Peyer's patch (tissue), 4 donors: ENCODE measurements around the gene ZNF692. TPM values are rescaled to one million over a fixed set of nuclear protein-coding genes. Genes with fewer than 3 reads are reported as not detected.
A peak's percentile ranks its signal among the peaks of the same experiment; 100 is the strongest.

Experiments used
- DNase-seq, 3 donors: peaks; one replicate each; pipeline ENCODE4 v3.0.0-alpha.2; 2017 to 2019
- H3K27ac ChIP-seq, 4 donors: fragments of 200-600 bp; sonication (generic); one replicate each; pipeline ENCODE4 v1.5.1; 2016 to 2019
- H3K27me3 ChIP-seq, 2 donors: fragments of 200-600 bp; sonication (generic); one replicate each; pipeline ENCODE4 v1.5.1; 2019
- H3K36me3 ChIP-seq, 3 donors: fragments of 200-600 bp; sonication (generic); one replicate each; pipeline ENCODE4 v1.5.1; 2016 to 2019
- H3K4me1 ChIP-seq, 4 donors: fragments of 200-600 bp; sonication (generic); one replicate each; pipeline ENCODE4 v1.5.1; 2016 to 2019
- H3K4me3 ChIP-seq, 4 donors: fragments of 200-600 bp; sonication (generic); 1 replicate in 3 of 4; 2 replicates in 1 of 4; pipeline ENCODE4 v1.5.1; 2016 to 2019; ENCODE audit warnings: mild to moderate bottlenecking in 1 of 4
- H3K9me3 ChIP-seq, 4 donors: fragments of 200-600 bp; sonication (generic); one replicate each; pipeline ENCODE4 v1.5.1; 2016 to 2019; ENCODE audit warnings: mild to moderate bottlenecking in 1 of 4
- CTCF ChIP-seq, 6 experiments: fragments of 450-650 bp in 4 of 6; fragments of 200-600 bp in 2 of 6; sonication (generic) in 1 of 6; IDR thresholded peaks; one replicate each; pipeline ENCODE4 v1.5.1; 2017 to 2019; ENCODE audit warnings: antibody characterized with exemption in 6 of 6, mild to moderate bottlenecking in 3 of 6, moderate library complexity in 1 of 6
- POLR2A ChIP-seq, 2 donors: fragments of 450-650 bp; IDR thresholded peaks; one replicate each; pipeline ENCODE4 v1.5.1; 2017; ENCODE audit warnings: antibody characterized with exemption in 2 of 2, mild to moderate bottlenecking in 2 of 2, moderate library complexity in 2 of 2
- total RNA-seq, 4 donors: library from RNA; depleted of rRNA; stranded (reverse); fragments of >200 nt; gene quantifications; one replicate each; pipeline ENCODE4 v1.1.0, GENCODE V29; 2016

The ZNF692 gene
- total RNA-seq, 4 donors from 2014 or later, result 46.2 to 128 (median 104) TPM

DNA sequence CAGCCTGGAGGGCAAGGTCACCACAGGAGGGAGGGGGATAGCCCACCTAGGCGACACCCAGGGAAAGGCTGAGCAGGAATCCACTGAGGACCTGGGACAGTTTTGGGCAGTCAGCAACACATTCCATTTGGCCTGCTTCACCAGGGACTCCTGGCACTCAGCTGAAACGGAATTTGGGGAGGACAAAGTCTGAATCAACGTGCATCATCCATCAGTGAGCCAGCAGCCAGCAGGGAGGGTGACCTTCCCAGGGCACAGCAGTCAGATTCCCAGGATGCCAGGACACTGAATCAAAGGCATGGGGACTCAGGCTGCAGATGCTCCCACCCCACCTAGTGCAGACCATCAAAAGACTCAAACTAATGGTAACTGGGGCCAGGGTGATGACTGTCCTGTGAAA lies 37.8 kb downstream of the ZNF692 start:
- TF ChIP-seq POLR2A (IDR thresholded peaks at IDR 0.05) (no peak), CTCF (IDR thresholded peaks at IDR 0.05) (no peak)

GRCh38 chr1:248820041-248820585 lies 38.8 kb downstream of the ZNF692 start:
- Histone ChIP-seq H3K27ac (no peak overlapping the region), H3K36me3 (peaks cover 0 to 59% (median 0%) of the 10 kb centered on the region in 3 donors), H3K4me3 (no peak overlapping the region), H3K4me1 (peaks cover 8 to 44% (median 19%) of the 10 kb centered on the region in 4 donors), H3K9me3 (no peaks in the 10 kb centered on the region), H3K27me3 (no peaks in the 10 kb centered on the region)
- TF ChIP-seq POLR2A (IDR thresholded peaks at IDR 0.05) (no peak), CTCF (IDR thresholded peaks at IDR 0.05) (no peak)
- DNase-seq, result peak in 1 of 3 donors; percentile 25

More for the DNA sequence above, 37.8 kb downstream of the ZNF692 start:
- Histone ChIP-seq H3K9me3 (no peaks in the 10 kb centered on the region), H3K4me1 (peaks cover 8 to 47% (median 20%) of the 10 kb centered on the region in 4 donors), H3K27ac (no peak overlapping the region), H3K36me3 (peaks cover 0 to 50% (median 0%) of the 10 kb centered on the region in 3 donors), H3K27me3 (no peaks in the 10 kb centered on the region), H3K4me3 (no peak overlapping the region)
- peak in 1 of 3 donors; percentile 18 for DNase-seq

DNA sequence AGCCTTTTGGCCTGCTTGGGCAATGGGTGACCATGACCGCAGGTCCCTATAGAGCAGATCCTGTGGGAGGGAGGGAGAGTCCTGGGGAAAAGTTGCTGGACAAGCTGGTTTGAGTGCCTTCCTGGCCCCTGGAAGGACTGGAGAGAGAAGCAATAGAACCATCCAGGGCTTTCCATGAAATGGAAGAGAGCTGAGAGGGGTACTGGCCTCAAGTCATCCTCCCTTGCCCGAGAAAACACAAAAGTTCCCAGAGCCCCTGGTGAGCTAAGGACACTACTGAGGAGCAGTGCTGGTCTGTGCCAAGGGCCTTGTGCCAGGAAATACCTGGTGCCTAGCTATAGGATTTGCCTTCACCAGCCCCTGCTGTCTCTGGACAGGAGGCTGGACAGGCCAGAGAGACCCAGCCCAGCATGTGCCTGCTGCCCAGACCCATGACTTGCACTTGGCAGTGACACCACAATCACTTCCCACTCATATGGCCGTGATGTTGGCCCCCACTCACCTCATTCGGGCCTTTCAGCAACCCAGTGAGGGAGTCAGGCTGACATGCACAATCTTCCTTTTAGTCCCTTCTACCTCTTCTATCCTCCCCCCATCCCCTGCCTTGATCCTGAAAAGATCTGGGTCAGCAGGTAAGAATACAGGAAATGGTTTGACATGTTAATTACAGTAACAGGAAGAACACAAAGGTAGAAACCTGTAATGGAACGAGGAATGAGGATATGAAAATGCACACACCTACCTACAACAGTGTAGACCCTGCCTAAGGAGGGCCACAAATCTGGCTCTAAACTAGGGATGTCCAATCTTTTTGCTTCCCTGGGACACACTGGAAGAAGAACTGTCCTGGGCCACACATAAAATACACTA lies 40.1 kb downstream of the ZNF692 start:
- Histone ChIP-seq H3K27me3 (no peaks in the 10 kb centered on the region), H3K4me1 (peaks cover 0 to 31% (median 7%) of the 10 kb centered on the region in 4 donors), H3K9me3 (no peaks in the 10 kb centered on the region), H3K27ac (no peak overlapping the region), H3K36me3 (peaks cover 0 to 73% (median 0%) of the 10 kb centered on the region in 3 donors), H3K4me3 (no peak overlapping the region)
- TF ChIP-seq POLR2A (IDR thresholded peaks at IDR 0.05), result no peak
- TF ChIP-seq CTCF (IDR thresholded peaks at IDR 0.05), result no peak
- peak in 1 of 3 donors; percentile 36 for DNase-seq

DNA sequence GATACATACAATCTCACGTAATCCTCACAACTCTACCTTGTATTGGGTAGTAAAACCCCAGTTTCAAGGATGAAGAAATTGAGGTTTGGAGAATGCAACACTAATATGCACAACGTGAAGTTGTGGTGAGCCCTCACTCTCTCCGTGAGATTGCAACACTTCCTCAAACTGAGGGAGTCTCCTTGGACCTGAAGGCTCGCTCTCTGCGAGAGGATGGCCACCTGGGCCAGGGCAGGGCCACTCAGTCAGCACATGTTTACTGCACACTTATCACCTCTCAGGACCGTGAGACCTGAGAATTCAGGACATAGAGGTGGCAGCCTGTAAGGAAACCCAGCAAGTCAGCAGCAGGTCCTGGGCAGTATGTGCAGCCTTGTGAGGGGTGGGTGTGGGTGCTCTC lies 41.8 kb downstream of the ZNF692 start:
- DNase-seq, result peak in 1 of 3 donors; percentile 40
- Histone ChIP-seq H3K4me1 (peaks cover 0 to 14% (median under 1%) of the 10 kb centered on the region in 4 donors), H3K27ac (no peak overlapping the region), H3K36me3 (peaks cover 0 to 86% (median 0%) of the 10 kb centered on the region in 3 donors), H3K27me3 (no peaks in the 10 kb centered on the region), H3K9me3 (no peaks in the 10 kb centered on the region), H3K4me3 (no peak overlapping the region)
- no peak for TF ChIP-seq POLR2A (IDR thresholded peaks at IDR 0.05)
- no peak for TF ChIP-seq CTCF (IDR thresholded peaks at IDR 0.05)

GRCh38 chr1:248816042-248816851 lies 42.6 kb downstream of the ZNF692 start:
- Histone ChIP-seq H3K36me3 (peaks cover 0 to 87% (median 0%) of the 10 kb centered on the region in 3 donors), H3K4me3 (no peak overlapping the region), H3K27ac (no peak overlapping the region), H3K9me3 (no peaks in the 10 kb centered on the region), H3K27me3 (no peaks in the 10 kb centered on the region), H3K4me1 (peaks cover 0 to 10% (median 0%) of the 10 kb centered on the region in 4 donors)
- peak in 1 of 3 donors; percentile 39 for DNase-seq
- TF ChIP-seq POLR2A (IDR thresholded peaks at IDR 0.05) (no peak), CTCF (IDR thresholded peaks at IDR 0.05) (no peak)
